ENCODE results near the gene SUMF1.

SUMF1 gene

GRCh38 chr3:4406746-4407568 lies 60.1 kb downstream of the SUMF1 start:
- no peak overlapping the region for H3K4me3 ChIP-seq (ENCODE audit: low read depth, low read length)
- POLR2A ChIA-PET: no interaction called here

GRCh38 chr3:4404881-4405280 lies 62.2 kb downstream of the SUMF1 start:
- POLR2A ChIA-PET: no interaction called here
- TF ChIP-seq CTCF (IDR thresholded peaks at IDR 0.05; ENCODE audit: insufficient read depth, low read length, missing control alignments): no peak
- CTCF ChIA-PET: no interaction called here
- no peak overlapping the region for H3K4me3 ChIP-seq (ENCODE audit: low read depth, low read length)
- no peak for DNase-seq (ENCODE audit: low read depth, low spot score)

More at GRCh38 chr3:4406746-4407568, 60.1 kb downstream of the SUMF1 start:
- CTCF ChIA-PET: no interaction called here
- no peak for DNase-seq (ENCODE audit: low read depth, low spot score)
- TF ChIP-seq CTCF (IDR thresholded peaks at IDR 0.05; ENCODE audit: insufficient read depth, low read length, missing control alignments): no peak

GRCh38 chr3:4401441-4401840 lies 65.6 kb downstream of the SUMF1 start:
- TF ChIP-seq CTCF (IDR thresholded peaks at IDR 0.05; ENCODE audit: insufficient read depth, low read length, missing control alignments): no peak
- CTCF ChIA-PET: interaction anchor here (1.1 kb wide), 1 partner anchor 232 kb away, joined by 3 read pairs; no protein-coding TSS in a partner anchor
- POLR2A ChIA-PET: interaction anchor here (1.2 kb wide), 1 partner anchor 91 kb away, joined by 3 read pairs; the partner anchor contains the start of gene ITPR1
- H3K4me3 ChIP-seq (ENCODE audit: low read depth, low read length): no peak overlapping the region
- DNase-seq (ENCODE audit: low read depth, low spot score): no peak

- POLR2A ChIA-PET: no interaction called here
- TF ChIP-seq CTCF (IDR thresholded peaks at IDR 0.05; ENCODE audit: insufficient read depth, low read length, missing control alignments): no peak
- no peak for DNase-seq (ENCODE audit: low read depth, low spot score)
- CTCF ChIA-PET: no interaction called here
- H3K4me3 ChIP-seq (ENCODE audit: low read depth, low read length): no peak overlapping the region
Observed at GRCh38 chr3:4399476-4399875, 67.6 kb downstream of the SUMF1 start.

- no peak overlapping the region for H3K4me3 ChIP-seq (ENCODE audit: low read depth, low read length)
- no peak for TF ChIP-seq CTCF (IDR thresholded peaks at IDR 0.05; ENCODE audit: insufficient read depth, low read length, missing control alignments)
- ChIA-PET CTCF (interaction anchor here (0.9 to 1.3 kb wide), 3 partner anchors 10 to 78 kb away, joined by 3 read pairs; no protein-coding TSS in a partner anchor), POLR2A (no interaction called here)
- DNase-seq (ENCODE audit: low read depth, low spot score): no peak
Observed at GRCh38 chr3:4398941-4399245, 68.2 kb downstream of the SUMF1 start.

GRCh38 chr3:4398120-4398940 lies 68.7 kb downstream of the SUMF1 start:
- ChIA-PET CTCF (interaction anchor here (0.9 to 1.4 kb wide), 4 partner anchors 11 to 78 kb away, joined by 3 read pairs; no protein-coding TSS in a partner anchor), POLR2A (no interaction called here)
- no peak for DNase-seq (ENCODE audit: low read depth, low spot score)
- no peak for TF ChIP-seq CTCF (IDR thresholded peaks at IDR 0.05; ENCODE audit: insufficient read depth, low read length, missing control alignments)
- H3K4me3 ChIP-seq (ENCODE audit: low read depth, low read length): no peak overlapping the region
